Left ventricle myocardium inferior (tissue), 1 donor: ENCODE data around the gene BICDL1. TPM values are rescaled to one million over a fixed set of nuclear protein-coding genes. Genes with fewer than 3 reads are reported as not detected.
"Not testable (repeated sequence)": the region's sequence is repeated elsewhere in the genome, so short reads cannot be mapped to it uniquely, and the experiment has no call there.

Source experiments
- DNase-seq: peaks from one replicate; pipeline ENCODE4 v3.0.0-alpha.2; 2020
- H3K27ac ChIP-seq: fragments of 200-600 bp; replicated peaks from 2 replicates; pipeline ENCODE4 v1.8.0; 2021
- H3K27me3 ChIP-seq: fragments of 200-600 bp; 2 replicates; pipeline ENCODE4 v1.8.0; 2021; ENCODE audit warnings: low read depth
- H3K36me3 ChIP-seq: fragments of 200-600 bp; 2 replicates; pipeline ENCODE4 v1.8.0; 2021
- H3K4me1 ChIP-seq: fragments of 200-600 bp; 2 replicates; pipeline ENCODE4 v1.8.0; 2021
- H3K4me3 ChIP-seq: fragments of 200-600 bp; 2 replicates; pipeline ENCODE4 v1.8.0; 2021; ENCODE audit warnings: mild to moderate bottlenecking, moderate library complexity
- H3K9me3 ChIP-seq: fragments of 200-600 bp; replicated peaks from 2 replicates; pipeline ENCODE4 v1.8.0; 2021
- intact Hi-C: fragments of 100-400 bp; cut with micrococcal nuclease; formaldehyde crosslinking; loops from one replicate; pipeline ENCODE4 v1.11.0; 2022
- total RNA-seq: library from RNA; stranded (reverse); fragmentation: NEBNext Ultra II Directional; extraction: Animal tissue kit (Norgen Biotek cat#: 25700); gene quantifications from one replicate; pipeline ENCODE4 v1.2.1, GENCODE V29; 2021
- TF ChIP-seq, protein P1 (sequence below): fragments of 200-600 bp; IDR thresholded peaks from 2 replicates; pipeline ENCODE4 v1.8.0; 2021; ENCODE audit warnings: antibody characterized with exemption, mild to moderate bottlenecking, borderline replicate concordance
- donor health status: DM: no; HTN: yes; CAD: no; lungs with severe emphysema.

BICDL1 gene
- total RNA-seq, 1 donor from 2014 or later, result 0.08 TPM

DNA sequence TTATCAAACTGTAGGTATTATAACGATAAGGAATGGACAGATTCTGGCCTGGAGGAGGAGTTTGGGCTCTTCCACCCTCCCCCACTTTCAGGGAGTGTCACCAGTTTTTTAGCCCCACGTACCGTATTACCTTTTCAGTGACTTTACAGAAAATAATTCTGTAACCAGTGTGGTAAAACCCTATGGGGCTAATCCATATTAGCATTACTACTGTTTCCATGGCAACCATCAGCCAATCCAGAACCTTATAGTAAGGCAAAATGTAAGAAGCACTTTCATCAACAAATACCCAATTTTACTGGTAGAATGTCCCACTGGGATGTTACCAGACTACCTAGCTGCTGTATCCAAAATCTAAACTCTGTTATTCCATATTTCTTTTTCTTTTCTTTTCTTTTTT, 50.7 kb downstream of the BICDL1 start:
- H3K27ac ChIP-seq, result no peak overlapping the region
- peaks cover 37% of the 10 kb centered on the region for H3K27me3 ChIP-seq
- no peak overlapping the region for H3K4me3 ChIP-seq
- H3K4me1 ChIP-seq, result no peaks in the 10 kb centered on the region
- intact Hi-C loops, result no loop called here
- TF ChIP-seq, protein P1, sequence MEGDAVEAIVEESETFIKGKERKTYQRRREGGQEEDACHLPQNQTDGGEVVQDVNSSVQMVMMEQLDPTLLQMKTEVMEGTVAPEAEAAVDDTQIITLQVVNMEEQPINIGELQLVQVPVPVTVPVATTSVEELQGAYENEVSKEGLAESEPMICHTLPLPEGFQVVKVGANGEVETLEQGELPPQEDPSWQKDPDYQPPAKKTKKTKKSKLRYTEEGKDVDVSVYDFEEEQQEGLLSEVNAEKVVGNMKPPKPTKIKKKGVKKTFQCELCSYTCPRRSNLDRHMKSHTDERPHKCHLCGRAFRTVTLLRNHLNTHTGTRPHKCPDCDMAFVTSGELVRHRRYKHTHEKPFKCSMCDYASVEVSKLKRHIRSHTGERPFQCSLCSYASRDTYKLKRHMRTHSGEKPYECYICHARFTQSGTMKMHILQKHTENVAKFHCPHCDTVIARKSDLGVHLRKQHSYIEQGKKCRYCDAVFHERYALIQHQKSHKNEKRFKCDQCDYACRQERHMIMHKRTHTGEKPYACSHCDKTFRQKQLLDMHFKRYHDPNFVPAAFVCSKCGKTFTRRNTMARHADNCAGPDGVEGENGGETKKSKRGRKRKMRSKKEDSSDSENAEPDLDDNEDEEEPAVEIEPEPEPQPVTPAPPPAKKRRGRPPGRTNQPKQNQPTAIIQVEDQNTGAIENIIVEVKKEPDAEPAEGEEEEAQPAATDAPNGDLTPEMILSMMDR, result no peak
- no peak for DNase-seq
- H3K36me3 ChIP-seq, result no peaks in the 10 kb centered on the region
- no peaks in the 10 kb centered on the region for H3K9me3 ChIP-seq

DNA sequence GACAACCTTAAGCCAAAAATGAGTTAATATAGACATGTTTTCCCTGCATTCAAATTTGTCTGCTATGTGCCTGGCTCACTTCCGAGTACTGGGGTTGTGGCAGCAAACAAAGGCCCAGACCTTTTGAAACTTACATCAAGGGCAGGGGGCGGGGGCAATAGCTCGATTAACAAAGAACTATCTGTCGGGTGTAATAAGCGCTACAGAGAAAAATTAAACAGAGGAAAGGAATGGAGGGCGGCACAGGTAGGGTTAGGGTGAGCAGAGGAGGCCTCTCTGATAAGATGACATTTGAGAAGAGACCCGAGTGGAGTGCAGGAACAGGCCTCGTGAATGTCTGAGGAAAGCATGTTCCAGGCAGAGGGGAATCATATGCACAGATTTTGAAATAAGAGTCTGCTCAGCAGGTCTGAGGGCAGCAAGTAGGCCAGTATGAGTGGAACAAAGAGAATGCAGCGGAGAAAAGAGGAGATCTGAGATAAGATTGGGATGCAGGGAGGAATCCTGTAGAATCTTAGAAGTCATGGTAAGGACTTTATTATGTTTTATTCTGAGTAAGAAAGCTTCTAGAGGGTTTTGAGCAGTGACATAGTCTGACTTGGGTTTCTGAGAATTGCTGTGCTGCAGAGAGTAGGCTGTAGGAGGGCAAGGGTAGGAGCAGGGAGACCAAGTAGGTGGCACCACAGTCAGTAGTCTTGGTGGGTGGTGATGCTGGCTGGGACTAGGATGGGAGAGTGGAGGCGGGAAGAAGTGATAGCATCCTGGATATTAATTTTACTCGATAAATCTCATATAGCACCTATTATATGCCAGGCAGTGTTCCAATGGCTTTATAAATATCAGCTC, 52.6 kb downstream of the BICDL1 start:
- Histone ChIP-seq H3K4me3 (no peak overlapping the region), H3K9me3 (no peaks in the 10 kb centered on the region), H3K27ac (no peak overlapping the region), H3K36me3 (no peaks in the 10 kb centered on the region), H3K27me3 (peaks cover 28% of the 10 kb centered on the region), H3K4me1 (no peaks in the 10 kb centered on the region)
- intact Hi-C loops, result no loop called here
- no peak for DNase-seq
- TF ChIP-seq, protein P1, result no peak

GRCh38 chr12:120045367-120045766, 56.3 kb downstream of the BICDL1 start:
- H3K4me3 ChIP-seq, DNase-seq, H3K27ac ChIP-seq, H3K9me3 ChIP-seq, H3K36me3 ChIP-seq, intact Hi-C loops, H3K4me1 ChIP-seq: not testable (repeated sequence)
- H3K27me3 ChIP-seq, result peaks cover 23% of the 10 kb centered on the region

DNA sequence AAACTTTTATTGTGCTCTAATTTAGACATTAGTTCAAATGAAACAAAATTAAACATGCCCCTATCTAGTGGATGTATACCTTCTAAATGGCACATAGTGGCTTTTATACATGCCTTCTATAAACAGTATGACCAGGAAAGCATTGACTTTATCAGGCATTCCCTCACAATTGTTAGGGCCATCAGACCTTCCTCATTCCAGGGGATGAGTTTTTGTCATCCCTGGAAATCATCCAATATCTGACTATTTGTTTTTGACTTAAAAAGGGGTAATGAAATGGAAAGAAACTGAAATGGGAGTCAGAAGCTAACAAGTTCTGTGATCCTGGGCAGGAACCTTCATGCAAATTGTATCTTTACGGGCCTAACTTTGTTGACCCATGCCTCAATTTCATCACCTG, 58.0 kb downstream of the BICDL1 start:
- no peaks in the 10 kb centered on the region for H3K9me3 ChIP-seq
- no peak overlapping the region for H3K4me3 ChIP-seq
- DNase-seq, result no peak
- H3K4me1 ChIP-seq, result no peaks in the 10 kb centered on the region
- peaks cover 13% of the 10 kb centered on the region for H3K27me3 ChIP-seq
- no peak overlapping the region for H3K27ac ChIP-seq
- TF ChIP-seq, protein P1, result no peak
- intact Hi-C loops, result no loop called here
- no peaks in the 10 kb centered on the region for H3K36me3 ChIP-seq

DNA sequence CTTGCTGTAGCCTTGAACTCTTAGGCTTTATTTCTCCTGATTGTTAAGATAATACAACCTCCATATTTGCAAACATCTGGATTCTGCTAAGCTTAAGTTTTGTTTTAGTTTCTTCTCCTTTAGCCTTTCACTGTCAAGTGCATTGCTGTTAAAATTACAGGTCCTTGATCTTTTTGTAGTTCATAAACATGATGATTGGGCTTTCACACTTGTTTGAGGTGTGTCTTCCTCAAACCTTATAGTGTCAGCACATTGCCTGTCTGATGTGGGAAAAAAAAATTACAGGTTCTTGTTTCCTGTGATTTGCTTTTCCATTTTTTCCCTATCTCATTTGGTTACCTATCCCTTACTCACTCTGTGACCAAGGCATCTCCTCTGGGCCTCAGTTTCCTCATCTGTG, 59.2 kb downstream of the BICDL1 start:
- no peaks in the 10 kb centered on the region for H3K9me3 ChIP-seq
- TF ChIP-seq, protein P1, result no peak
- no peaks in the 10 kb centered on the region for H3K36me3 ChIP-seq
- no peak overlapping the region for H3K27ac ChIP-seq
- no peak for DNase-seq
- intact Hi-C loops, result no loop called here
- peaks cover 11% of the 10 kb centered on the region for H3K27me3 ChIP-seq
- H3K4me3 ChIP-seq, result no peak overlapping the region
- no peaks in the 10 kb centered on the region for H3K4me1 ChIP-seq

DNA sequence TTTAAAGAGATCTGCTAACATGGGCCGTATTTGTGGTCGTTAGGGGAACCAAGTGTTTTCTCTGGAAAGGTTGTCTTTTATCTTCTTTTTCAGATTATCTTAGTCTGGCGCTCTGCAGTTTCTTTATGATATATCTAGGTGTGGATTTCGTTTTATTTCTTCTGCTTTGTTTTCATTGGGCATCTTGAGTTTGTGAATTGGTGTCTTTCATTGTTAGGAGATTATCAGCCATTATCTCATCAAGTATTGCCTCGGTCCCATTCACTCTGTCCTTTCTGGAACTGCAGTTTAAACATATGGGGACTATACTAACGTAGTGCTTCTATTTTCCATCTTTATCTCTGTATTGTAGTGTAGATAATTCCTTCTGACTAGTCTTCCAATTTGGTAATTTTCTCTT, 60.4 kb downstream of the BICDL1 start:
- no peaks in the 10 kb centered on the region for H3K36me3 ChIP-seq
- no peaks in the 10 kb centered on the region for H3K4me1 ChIP-seq
- no peak overlapping the region for H3K4me3 ChIP-seq
- intact Hi-C loops, result no loop called here
- no peaks in the 10 kb centered on the region for H3K9me3 ChIP-seq
- TF ChIP-seq, protein P1, result no peak
- no peak for DNase-seq
- H3K27ac ChIP-seq, result no peak overlapping the region
- peaks cover 11% of the 10 kb centered on the region for H3K27me3 ChIP-seq
